H9 (cell line): ENCODE data around the gene GABRR2. TPM values are rescaled to one million over a fixed set of nuclear protein-coding genes. Genes with fewer than 3 reads are reported as not detected.

Experiments
- DNase-seq: peaks from one replicate; pipeline ENCODE4 v3.0.0-alpha.2; 2017
- H2AFZ ChIP-seq: one replicate; pipeline ENCODE4 v1.6.1; 2013; ENCODE audit warnings: mild to moderate bottlenecking, low read length, control low read depth, moderate library complexity
- H2AK5ac ChIP-seq: 2 replicates; pipeline ENCODE4 v1.6.1; 2013; ENCODE audit warnings: low read length, control low read depth, mixed read lengths; ENCODE audit not compliant: insufficient read length
- H2BK120ac ChIP-seq: one replicate; pipeline ENCODE4 v1.6.1; 2013; ENCODE audit warnings: low read depth, mild to moderate bottlenecking, low read length, control low read depth, inconsistent platforms; ENCODE audit not compliant: poor library complexity, severe bottlenecking
- H2BK12ac ChIP-seq: 2 replicates; pipeline ENCODE4 v1.6.1; 2013; ENCODE audit warnings: low read length, control low read depth, mixed read lengths, low read depth; ENCODE audit not compliant: insufficient read length
- H2BK15ac ChIP-seq: 2 replicates; pipeline ENCODE4 v1.6.1; 2013; ENCODE audit warnings: low read depth, low read length, control low read depth
- H2BK20ac ChIP-seq: one replicate; pipeline ENCODE4 v1.6.1; 2013; ENCODE audit warnings: low read depth, mild to moderate bottlenecking, low read length, control low read depth, inconsistent platforms; ENCODE audit not compliant: poor library complexity, severe bottlenecking
- H2BK5ac ChIP-seq: 2 replicates; pipeline ENCODE4 v1.6.1; 2013; ENCODE audit warnings: low read length, control low read depth, mixed read lengths; ENCODE audit not compliant: insufficient read length
- H3K14ac ChIP-seq: 2 replicates; pipeline ENCODE4 v1.6.1; 2013; ENCODE audit warnings: low read length, control low read depth; ENCODE audit not compliant: insufficient read depth
- H3K18ac ChIP-seq: 2 replicates; pipeline ENCODE4 v1.6.1; 2013; ENCODE audit warnings: low read depth, mild to moderate bottlenecking, mixed read lengths, low read length, control low read depth; ENCODE audit not compliant: insufficient read length
- H3K23ac ChIP-seq: 2 replicates; pipeline ENCODE4 v1.6.1; 2013; ENCODE audit warnings: low read length, control low read depth, mixed read lengths, low read depth; ENCODE audit not compliant: insufficient read length
- H3K23me2 ChIP-seq: 2 replicates; pipeline ENCODE4 v1.6.1; 2013; ENCODE audit warnings: low read depth, mild to moderate bottlenecking, mixed read lengths, low read length, control low read depth; ENCODE audit not compliant: insufficient read length, poor library complexity, severe bottlenecking
- H3K27ac ChIP-seq: 2 replicates; pipeline ENCODE4 v1.5.1; 2013; ENCODE audit warnings: low read length, control low read depth, mixed read lengths, low read depth; ENCODE audit not compliant: insufficient read length
- H3K27me3 ChIP-seq: 2 replicates; pipeline ENCODE4 v1.6.1; 2013; ENCODE audit warnings: low read length, control low read depth, inconsistent platforms; ENCODE audit not compliant: insufficient read depth
- H3K4ac ChIP-seq: 2 replicates; pipeline ENCODE4 v1.6.1; 2013; ENCODE audit warnings: low read depth, mild to moderate bottlenecking, control low read depth, inconsistent platforms, low read length, moderate library complexity
- H3K4me1 ChIP-seq: 2 replicates; pipeline ENCODE4 v1.6.1; 2013; ENCODE audit warnings: low read length, control low read depth, inconsistent platforms; ENCODE audit not compliant: insufficient read depth
- H3K4me2 ChIP-seq: 2 replicates; pipeline ENCODE4 v1.6.1; 2013; ENCODE audit warnings: low read length, control low read depth, mixed read lengths; ENCODE audit not compliant: insufficient read length, insufficient read depth
- H3K56ac ChIP-seq: 2 replicates; pipeline ENCODE4 v1.6.1; 2013; ENCODE audit warnings: low read depth, mild to moderate bottlenecking, mixed read lengths, low read length, control low read depth; ENCODE audit not compliant: insufficient read length
- H3K79me1 ChIP-seq: 2 replicates; pipeline ENCODE4 v1.6.1; 2013; ENCODE audit warnings: low read depth, mild to moderate bottlenecking, moderate library complexity, low read length, control low read depth, inconsistent platforms; ENCODE audit not compliant: insufficient read depth, poor library complexity, severe bottlenecking
- H3K79me2 ChIP-seq: 2 replicates; pipeline ENCODE4 v1.6.1; 2013; ENCODE audit warnings: low read length, control low read depth, inconsistent platforms; ENCODE audit not compliant: insufficient read depth
- H3K9ac ChIP-seq: 2 replicates; pipeline ENCODE4 v1.6.1; 2013; ENCODE audit warnings: low read length, control low read depth, mixed read lengths; ENCODE audit not compliant: insufficient read length; ENCODE audit errors: extremely low read depth
- H3K9me3 ChIP-seq: one replicate; pipeline ENCODE4 v1.6.1; 2013; ENCODE audit warnings: low read depth, low read length, inconsistent platforms; ENCODE audit not compliant: control insufficient read depth
- H3T11ph ChIP-seq: one replicate; pipeline ENCODE4 v1.6.1; 2013; ENCODE audit warnings: mild to moderate bottlenecking, low read length, control low read depth, inconsistent platforms
- H4K20me1 ChIP-seq: one replicate; pipeline ENCODE4 v1.6.1; 2013; ENCODE audit not compliant: control insufficient read depth, insufficient read length, insufficient read depth
- H4K5ac ChIP-seq: 2 replicates; pipeline ENCODE4 v1.6.1; 2013; ENCODE audit warnings: low read depth, mild to moderate bottlenecking, mixed read lengths, low read length, control low read depth; ENCODE audit not compliant: insufficient read length
- H4K8ac ChIP-seq: replicated peaks from 2 replicates; pipeline ENCODE4 v1.6.1; 2013; ENCODE audit warnings: low read length, control low read depth, mixed read lengths, low read depth; ENCODE audit not compliant: insufficient read length
- H4K91ac ChIP-seq: 2 replicates; pipeline ENCODE4 v1.6.1; 2013; ENCODE audit warnings: low read depth, mild to moderate bottlenecking, moderate library complexity, mixed read lengths, low read length, control low read depth; ENCODE audit not compliant: insufficient read length
- H3K27ac Mint-ChIP-seq, 3 experiments: 2 replicates in 2 of 3; 3 replicates in 1 of 3; pipeline ENCODE4 v1.8.0; 2020 to 2021; ENCODE audit warnings: mixed read lengths in 3 of 3, mild to moderate bottlenecking in 1 of 3, moderate library complexity in 1 of 3
- H3K27me3 Mint-ChIP-seq: 2 replicates; pipeline ENCODE4 v1.8.0; 2021; ENCODE audit warnings: low read depth, mild to moderate bottlenecking, moderate library complexity, mixed read lengths
- H3K36me3 Mint-ChIP-seq, 3 experiments: 2 replicates in 2 of 3; 3 replicates in 1 of 3; pipeline ENCODE4 v1.8.0; 2020 to 2021; ENCODE audit warnings: low read depth in 3 of 3, mixed read lengths in 3 of 3; ENCODE audit not compliant: insufficient read depth in 1 of 3
- H3K4me1 Mint-ChIP-seq, 2 experiments: 2 replicates each; pipeline ENCODE4 v1.8.0; 2020; ENCODE audit warnings: mixed read lengths in 2 of 2
- H3K4me3 Mint-ChIP-seq, 2 experiments: 2 replicates in 1 of 2; 3 replicates in 1 of 2; pipeline ENCODE4 v1.8.0; 2020 to 2021; ENCODE audit warnings: mild to moderate bottlenecking in 2 of 2, mixed read lengths in 2 of 2, moderate library complexity in 1 of 2
- H3K9me3 Mint-ChIP-seq, 2 experiments: 2 replicates in 1 of 2; 3 replicates in 1 of 2; pipeline ENCODE4 v1.8.0; 2020; ENCODE audit warnings: mild to moderate bottlenecking in 2 of 2, mixed read lengths in 2 of 2, moderate library complexity in 1 of 2
- CTCF ChIP-seq: fragments of 200-600 bp; sonication (generic); conservative IDR thresholded peaks from 3 replicates; pipeline ENCODE4 v1.8.0; 2021; ENCODE audit warnings: antibody characterized with exemption, mild to moderate bottlenecking
- WGBS: extraction: QIAGEN DNeasy Blood & Tissue Kit; methylation state at CpG from one replicate; pipeline ENCODE4 v1.1.7; 2013; ENCODE audit warnings: missing lambda C conversion rate, low lambda C conversion rate, mixed read lengths; ENCODE audit not compliant: insufficient read length; ENCODE audit errors: extremely low coverage; 5-methylcytosine and 5-hydroxymethylcytosine counted together
- total RNA-seq: library from RNA; stranded (reverse); gene quantifications from 2 replicates; pipeline ENCODE4 v1.2.1, GENCODE V29; 2021

Gene GABRR2
- total RNA-seq, 1 experiment from 2014 or later, result not detected

GRCh38 chr6:89359561-89359960 is 44.5 kb upstream of the GABRR2 start:
- no CpG with 5 or more reads among the region's 1 CpG for WGBS
- Mint-ChIP-seq H3K27ac (no peak overlapping the region), H3K4me3 (no peak overlapping the region)

More at GRCh38 chr6:89359561-89359960, 44.5 kb upstream of the GABRR2 start:
- no peak overlapping the region for H3K4ac ChIP-seq
- no peak for TF ChIP-seq CTCF
- no peak overlapping the region for H2BK20ac ChIP-seq
- H2AFZ ChIP-seq, result no peak overlapping the region
- H3K79me2 ChIP-seq, result no peaks in the 10 kb centered on the region
- no peak overlapping the region for H3K18ac ChIP-seq
- no peak overlapping the region for H3K14ac ChIP-seq
- H3K27me3 ChIP-seq, result no peaks in the 10 kb centered on the region
- H2BK15ac ChIP-seq, result no peak overlapping the region
- Mint-ChIP-seq H3K9me3 (no peaks in the 10 kb centered on the region; a peak in 2 of 5 replicates), H3K36me3 (no peaks in the 10 kb centered on the region), H3K4me1 (peaks cover 13% of the 10 kb centered on the region in 2 experiments), H3K27me3 (peaks cover 4% of the 10 kb centered on the region)
- no peak overlapping the region for H4K8ac ChIP-seq
- no peak overlapping the region for H3K9ac ChIP-seq
- H3K56ac ChIP-seq, result no peak overlapping the region
- no peak overlapping the region for H3T11ph ChIP-seq
- H2AK5ac ChIP-seq, result no peak overlapping the region
- no peaks in the 10 kb centered on the region for H4K20me1 ChIP-seq
- H3K9me3 ChIP-seq, result no peaks in the 10 kb centered on the region
- H3K23ac ChIP-seq, result no peak overlapping the region
- no peak overlapping the region for H2BK12ac ChIP-seq
- H2BK5ac ChIP-seq, result no peak overlapping the region
- DNase-seq, result no peak
- H4K91ac ChIP-seq, result no peak overlapping the region
- H3K79me1 ChIP-seq, result no peaks in the 10 kb centered on the region
- no peak overlapping the region for H3K27ac ChIP-seq
- no peak overlapping the region for H4K5ac ChIP-seq
- no peaks in the 10 kb centered on the region for H3K23me2 ChIP-seq
- no peak overlapping the region for H3K4me2 ChIP-seq
- no peak overlapping the region for H2BK120ac ChIP-seq
- H3K4me1 ChIP-seq, result no peaks in the 10 kb centered on the region
